CD4-positive, alpha-beta T cell treated with Interleukin-10 for 1 hour (primary cell): ENCODE measurements around the gene ITGA3.
"Not testable (repeated sequence)": the region's sequence is repeated elsewhere in the genome, so short reads cannot be mapped to it uniquely, and the experiment has no call there.

Experiments
- DNase-seq: peaks from one replicate; pipeline ENCODE4 v3.0.0-alpha.2; 2020

ITGA3 gene

GRCh38 chr17:50052822-50053653, 2.9 kb upstream of the ITGA3 start:
- DNase-seq = no peak

- no peak for DNase-seq
Measured at GRCh38 chr17:50053654-50053960, 2.3 kb upstream of the ITGA3 start.

- DNase-seq = peak; percentile 45
Measured at GRCh38 chr17:50055055-50055425, 870 bp upstream of the ITGA3 start.

GRCh38 chr17:50056217-50056960, 479 bp downstream of the ITGA3 start:
- peak; percentile 57 for DNase-seq

- DNase-seq = no peak
Measured at GRCh38 chr17:50056961-50057330, 1.0 kb downstream of the ITGA3 start.

GRCh38 chr17:50057521-50057991, 1.6 kb downstream of the ITGA3 start:
- DNase-seq = no peak

- DNase-seq = no peak
Measured at GRCh38 chr17:50058296-50058953, 2.5 kb downstream of the ITGA3 start.

GRCh38 chr17:50059256-50059655, 3.3 kb downstream of the ITGA3 start:
- DNase-seq = no peak

- DNase-seq = no peak
Measured at GRCh38 chr17:50059759-50060273, 3.9 kb downstream of the ITGA3 start.

GRCh38 chr17:50060951-50061712, 5.2 kb downstream of the ITGA3 start:
- no peak for DNase-seq

- DNase-seq = not testable (repeated sequence)
Measured at GRCh38 chr17:50061713-50062045, 5.8 kb downstream of the ITGA3 start.

GRCh38 chr17:50062293-50063243, 6.7 kb downstream of the ITGA3 start:
- no peak for DNase-seq

- DNase-seq = no peak
Measured at GRCh38 chr17:50063561-50064252, 7.8 kb downstream of the ITGA3 start.

GRCh38 chr17:50064253-50065001, 8.5 kb downstream of the ITGA3 start:
- DNase-seq = no peak

- no peak for DNase-seq
Measured at GRCh38 chr17:50065056-50065455, 9.1 kb downstream of the ITGA3 start.

- no peak for DNase-seq
Measured at GRCh38 chr17:50066995-50067394, 11.1 kb downstream of the ITGA3 start.

- no peak for DNase-seq
Measured at GRCh38 chr17:50067996-50068395, 12.1 kb downstream of the ITGA3 start.

- DNase-seq = no peak
Measured at GRCh38 chr17:50070908-50071680, 15.2 kb downstream of the ITGA3 start.

- no peak for DNase-seq
Measured at GRCh38 chr17:50071692-50072091, 15.8 kb downstream of the ITGA3 start.

- DNase-seq = no peak
Measured at GRCh38 chr17:50072130-50072529, 16.2 kb downstream of the ITGA3 start.
